GM19239 (cell line): ENCODE measurements around the gene SMAD1.
A peak's percentile ranks its signal among the peaks of the same experiment; 100 is the strongest.

Source experiments
- DNase-seq: peaks from one replicate; pipeline ENCODE4 v3.0.0; 2011; ENCODE audit warnings: low spot score; ENCODE audit not compliant: insufficient read length
- FAIRE-seq: peaks from 2 replicates; lab custom pipeline; 2011; peaks lifted over from hg19 to GRCh38; lab: Jason Lieb, UNC

The SMAD1 gene

GRCh38 chr4:145481164-145481941 lies at the start of gene SMAD1:
Gene SMAD1, plus strand, starts transcription at chr4:145481853. Its CDS starts 32,761 bp downstream, at chr4:145514614.
- FAIRE-seq (peak; percentile 23), DNase-seq (peak; percentile 36)

- no peak for FAIRE-seq
- no peak for DNase-seq
Observed at GRCh38 chr4:145433684-145434083, 48.0 kb upstream of the SMAD1 start.

- no peak for DNase-seq
- no peak for FAIRE-seq
Observed at GRCh38 chr4:145435646-145436045, 46.0 kb upstream of the SMAD1 start.

GRCh38 chr4:145436114-145436513 lies 45.5 kb upstream of the SMAD1 start:
- no peak for FAIRE-seq
- DNase-seq: no peak

GRCh38 chr4:145436796-145437195 lies 44.9 kb upstream of the SMAD1 start:
- no peak for DNase-seq
- no peak for FAIRE-seq

- DNase-seq: no peak
- no peak for FAIRE-seq
Observed at GRCh38 chr4:145437466-145437865, 44.2 kb upstream of the SMAD1 start.

GRCh38 chr4:145438298-145438697 lies 43.4 kb upstream of the SMAD1 start:
- no peak for DNase-seq
- no peak for FAIRE-seq

- no peak for DNase-seq
- FAIRE-seq: no peak
Observed at GRCh38 chr4:145440292-145441007, 41.2 kb upstream of the SMAD1 start.

- peak; percentile 10 for DNase-seq
- FAIRE-seq: peak; percentile 87
Observed at GRCh38 chr4:145446184-145446583, 35.5 kb upstream of the SMAD1 start.

GRCh38 chr4:145451895-145452294 lies 29.8 kb upstream of the SMAD1 start:
- no peak for DNase-seq
- FAIRE-seq: no peak

- DNase-seq (no peak), FAIRE-seq (no peak)
Observed at GRCh38 chr4:145452447-145453162, 29.0 kb upstream of the SMAD1 start.

- FAIRE-seq (peak; percentile 18), DNase-seq (no peak)
Observed at GRCh38 chr4:145453163-145453520, 28.5 kb upstream of the SMAD1 start.

GRCh38 chr4:145473203-145473602 lies 8.4 kb upstream of the SMAD1 start:
- FAIRE-seq (no peak), DNase-seq (no peak)

GRCh38 chr4:145480257-145480656 lies 1.4 kb upstream of the SMAD1 start:
- FAIRE-seq: no peak
- no peak for DNase-seq

GRCh38 chr4:145481942-145482208 lies 222 bp downstream of the SMAD1 start:
- DNase-seq (no peak), FAIRE-seq (no peak)

- peak; percentile 91 for FAIRE-seq
Observed at GRCh38 chr4:145482209-145483037, 770 bp downstream of the SMAD1 start.

GRCh38 chr4:145483514-145483913 lies 1.9 kb downstream of the SMAD1 start:
- DNase-seq (no peak), FAIRE-seq (peak; percentile 77)

More at GRCh38 chr4:145482209-145483037, 770 bp downstream of the SMAD1 start:
- peak; percentile 31 for DNase-seq

GRCh38 chr4:145484225-145484846 lies 2.7 kb downstream of the SMAD1 start:
- peak; percentile 21 for FAIRE-seq
- DNase-seq: no peak

- no peak for FAIRE-seq
- DNase-seq: no peak
Observed at GRCh38 chr4:145485120-145485519, 3.5 kb downstream of the SMAD1 start.

GRCh38 chr4:145486603-145487002 lies 5.0 kb downstream of the SMAD1 start:
- no peak for DNase-seq
- no peak for FAIRE-seq
